OCI-LY7 (cell line): ENCODE data around the gene KIAA1217. TPM values are rescaled to one million over a fixed set of nuclear protein-coding genes. Genes with fewer than 3 reads are reported as not detected.

Source experiments
- BruUV-seq: library from RNA; stranded (reverse); fragments of 400-500 nt; replicated peaks from 2 replicates; lab custom pipeline; 2021; lab: Mats Ljungman, UMichigan
- CTCF ChIA-PET: fragments of 300-600 bp; sonication (Branson Sonifier 250); formaldehyde crosslinking; loops from one replicate; lab custom pipeline; 2022; ENCODE audit warnings: antibody characterized with exemption; ENCODE audit not compliant: unreplicated experiment; lab: Charles Lee
- POLR2A ChIA-PET: fragments of 300-600 bp; sonication (Branson Sonifier 250); formaldehyde crosslinking; loops from one replicate; lab custom pipeline; 2022; ENCODE audit warnings: antibody characterized with exemption; lab: Charles Lee
- DNase-seq: peaks from one replicate; pipeline ENCODE4 v3.0.0-alpha.2; 2015; ENCODE audit warnings: low spot score
- H2AFZ ChIP-seq: fragments of 200-600 bp; sonication (generic), shearing (Covaris generic); 2 replicates; pipeline ENCODE4 v1.6.1; 2014; ENCODE audit warnings: mild to moderate bottlenecking, antibody characterized with exemption, low read length, moderate library complexity
- H3K27ac ChIP-seq: fragments of 200-600 bp; sonication (generic); 2 replicates; pipeline ENCODE4 v1.5.1; 2014; ENCODE audit warnings: mixed run types, low read depth, mild to moderate bottlenecking, moderate library complexity, low read length, inconsistent platforms; ENCODE audit not compliant: poor library complexity, severe bottlenecking
- H3K36me3 ChIP-seq: fragments of 200-600 bp; sonication (generic); 2 replicates; pipeline ENCODE4 v1.6.1; 2014; ENCODE audit warnings: mild to moderate bottlenecking, antibody characterized with exemption, low read length, moderate library complexity, mixed read lengths; ENCODE audit not compliant: insufficient read depth
- H3K4me1 ChIP-seq: fragments of 200-600 bp; sonication (generic); 2 replicates; pipeline ENCODE4 v1.5.1; 2014; ENCODE audit warnings: mild to moderate bottlenecking, low read length; ENCODE audit not compliant: insufficient read depth, poor library complexity, severe bottlenecking
- H3K4me2 ChIP-seq: fragments of 200-600 bp; sonication (generic); 2 replicates; pipeline ENCODE4 v1.6.1; 2014; ENCODE audit warnings: mild to moderate bottlenecking, low read length
- H3K4me3 ChIP-seq: fragments of 200-600 bp; sonication (generic); 2 replicates; pipeline ENCODE4 v1.5.1; 2014; ENCODE audit warnings: mild to moderate bottlenecking, low read depth, low read length; ENCODE audit not compliant: poor library complexity, severe bottlenecking
- H3K79me2 ChIP-seq: fragments of 200-600 bp; sonication (generic); 2 replicates; pipeline ENCODE4 v1.6.1; 2016; ENCODE audit warnings: low read depth, mild to moderate bottlenecking, low read length, moderate library complexity, mixed read lengths; ENCODE audit not compliant: insufficient read depth
- H3K9me2 ChIP-seq: fragments of 200-600 bp; sonication (generic); 2 replicates; pipeline ENCODE4 v1.6.1; 2016; ENCODE audit warnings: mild to moderate bottlenecking, low read length, mixed read lengths; ENCODE audit not compliant: insufficient read depth
- H3K9me3 ChIP-seq: fragments of 200-600 bp; sonication (generic); 2 replicates; pipeline ENCODE4 v1.6.1; 2014; ENCODE audit warnings: mild to moderate bottlenecking, mixed run types, low read length, mixed read lengths
- H4K20me1 ChIP-seq: fragments of 200-600 bp; sonication (generic); 2 replicates; pipeline ENCODE4 v1.6.1; 2014; ENCODE audit warnings: mild to moderate bottlenecking, antibody characterized with exemption, low read length, moderate library complexity, mixed read lengths; ENCODE audit not compliant: insufficient read depth
- EZH2phosphoT487 ChIP-seq: fragments of 200-600 bp; sonication (generic); IDR thresholded peaks from 2 replicates; pipeline ENCODE4 v1.6.1; 2018; ENCODE audit warnings: low read depth, borderline replicate concordance, mild to moderate bottlenecking, mixed run types, antibody characterized with exemption, low read length, moderate library complexity, mixed read lengths
- intact Hi-C: fragments of 100-400 bp; cut with micrococcal nuclease; formaldehyde crosslinking; loops from one replicate; pipeline ENCODE4 v1.10.0; 2022; ENCODE audit not compliant: unreplicated experiment
- total RNA-seq, 2 experiments: library from RNA; depleted of rRNA in 1 of 2; stranded (reverse); fragments of >200 nt in 1 of 2; shearing (Covaris generic) in 1 of 2; gene quantifications; 2 replicates each; pipeline ENCODE4 v1.2.3, GENCODE V29; 2014 to 2022
- TF ChIP-seq, protein P1 (sequence below): fragments of 200-600 bp; sonication (generic); conservative IDR thresholded peaks from 2 replicates; pipeline ENCODE4 v1.5.1; 2014; ENCODE audit warnings: mild to moderate bottlenecking, antibody characterized with exemption, low read length, moderate library complexity, mixed read lengths

Gene KIAA1217
- total RNA-seq, 2 experiments from 2014 or later, result not detected

DNA sequence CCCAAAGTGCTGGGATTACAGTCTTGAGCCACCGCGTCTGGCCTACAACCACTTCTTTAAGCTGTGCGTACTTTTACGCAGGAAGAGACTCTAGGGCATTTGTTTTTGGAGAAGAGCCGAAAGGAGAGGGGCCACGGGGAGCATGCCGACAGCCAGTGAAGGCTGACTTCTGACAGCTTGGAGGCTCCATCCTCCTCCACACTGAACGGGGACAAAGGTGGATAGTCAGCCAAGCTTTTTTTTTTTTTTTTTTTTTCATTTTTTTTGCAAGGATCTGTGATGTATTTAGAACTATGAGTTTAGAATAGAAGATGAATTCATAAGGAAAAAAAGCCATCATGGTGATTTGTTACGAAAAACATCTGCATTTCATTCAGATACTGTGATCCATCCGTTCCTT lies 293.1 kb downstream of the KIAA1217 start:
- no peaks in the 10 kb centered on the region for H3K36me3 ChIP-seq
- intact Hi-C loops, result loop anchor here (10.0 kb wide), 1 partner anchor 507 kb away; no protein-coding TSS in a partner anchor
- no peak for TF ChIP-seq EZH2phosphoT487
- TF ChIP-seq, protein P1, sequence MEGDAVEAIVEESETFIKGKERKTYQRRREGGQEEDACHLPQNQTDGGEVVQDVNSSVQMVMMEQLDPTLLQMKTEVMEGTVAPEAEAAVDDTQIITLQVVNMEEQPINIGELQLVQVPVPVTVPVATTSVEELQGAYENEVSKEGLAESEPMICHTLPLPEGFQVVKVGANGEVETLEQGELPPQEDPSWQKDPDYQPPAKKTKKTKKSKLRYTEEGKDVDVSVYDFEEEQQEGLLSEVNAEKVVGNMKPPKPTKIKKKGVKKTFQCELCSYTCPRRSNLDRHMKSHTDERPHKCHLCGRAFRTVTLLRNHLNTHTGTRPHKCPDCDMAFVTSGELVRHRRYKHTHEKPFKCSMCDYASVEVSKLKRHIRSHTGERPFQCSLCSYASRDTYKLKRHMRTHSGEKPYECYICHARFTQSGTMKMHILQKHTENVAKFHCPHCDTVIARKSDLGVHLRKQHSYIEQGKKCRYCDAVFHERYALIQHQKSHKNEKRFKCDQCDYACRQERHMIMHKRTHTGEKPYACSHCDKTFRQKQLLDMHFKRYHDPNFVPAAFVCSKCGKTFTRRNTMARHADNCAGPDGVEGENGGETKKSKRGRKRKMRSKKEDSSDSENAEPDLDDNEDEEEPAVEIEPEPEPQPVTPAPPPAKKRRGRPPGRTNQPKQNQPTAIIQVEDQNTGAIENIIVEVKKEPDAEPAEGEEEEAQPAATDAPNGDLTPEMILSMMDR, result no peak
- no peak overlapping the region for H3K4me2 ChIP-seq
- no peak overlapping the region for H3K27ac ChIP-seq
- no peak for DNase-seq
- H3K9me2 ChIP-seq, result no peaks in the 10 kb centered on the region
- no peaks in the 10 kb centered on the region for H3K79me2 ChIP-seq
- CTCF ChIA-PET, result no interaction called here
- H3K9me3 ChIP-seq, result no peaks in the 10 kb centered on the region
- no peak overlapping the region for H2AFZ ChIP-seq
- H4K20me1 ChIP-seq, result no peaks in the 10 kb centered on the region
- no peak overlapping the region for H3K4me3 ChIP-seq
- BruUV-seq, result no TSS peak
- H3K4me1 ChIP-seq, result no peaks in the 10 kb centered on the region
- POLR2A ChIA-PET, result interaction anchor here (0.5 to 1.2 kb wide), 5 partner anchors 18 to 948 kb away, joined by 3 to 9 read pairs (median 6); no protein-coding TSS in a partner anchor

DNA sequence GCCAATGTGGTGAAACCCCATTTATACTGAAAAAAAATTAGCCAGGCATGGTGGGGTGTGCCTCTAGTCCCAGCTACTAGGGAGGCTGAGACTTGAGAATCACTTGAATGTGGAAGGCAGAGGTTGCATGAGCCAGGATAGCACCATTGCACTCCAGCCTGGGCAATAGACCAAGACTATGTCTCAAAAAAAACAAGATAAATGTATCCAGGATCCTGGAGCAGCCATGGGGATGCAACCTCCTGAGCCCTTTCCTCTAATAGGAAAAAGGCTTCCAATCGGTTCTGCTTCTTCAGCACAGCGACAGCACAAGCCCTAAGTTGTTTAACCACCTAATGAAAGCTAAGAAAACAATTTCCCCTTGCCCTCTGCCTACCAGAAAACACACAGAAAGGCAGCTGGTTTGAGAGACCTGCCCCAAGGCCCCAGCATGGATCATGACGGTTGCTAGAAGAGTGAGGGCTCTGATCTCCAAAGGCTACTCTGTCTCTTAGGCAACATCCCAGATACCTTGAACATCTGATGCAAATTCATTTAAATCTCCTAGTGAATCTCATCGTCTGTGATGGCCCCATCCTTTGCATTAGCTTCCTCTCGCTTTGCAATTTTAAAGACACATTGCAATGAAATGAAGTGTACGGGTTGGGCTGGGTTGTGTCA lies 294.0 kb downstream of the KIAA1217 start:
- H3K36me3 ChIP-seq, result no peaks in the 10 kb centered on the region
- H3K79me2 ChIP-seq, result no peaks in the 10 kb centered on the region
- no peaks in the 10 kb centered on the region for H3K9me2 ChIP-seq
- no peak overlapping the region for H2AFZ ChIP-seq
- no peaks in the 10 kb centered on the region for H4K20me1 ChIP-seq
- H3K9me3 ChIP-seq, result no peaks in the 10 kb centered on the region
- BruUV-seq, result no TSS peak
- no peak for DNase-seq
- POLR2A ChIA-PET, result interaction anchor here (0.6 to 0.7 kb wide), 2 partner anchors 781 to 1188 kb away, joined by 3 read pairs; no protein-coding TSS in a partner anchor
- no peaks in the 10 kb centered on the region for H3K4me1 ChIP-seq
- no peak overlapping the region for H3K27ac ChIP-seq
- TF ChIP-seq, protein P1, result no peak
- TF ChIP-seq EZH2phosphoT487, result no peak
- intact Hi-C loops, result loop anchor here (10.0 kb wide), 1 partner anchor 508 kb away; no protein-coding TSS in a partner anchor
- H3K4me3 ChIP-seq, result no peak overlapping the region
- CTCF ChIA-PET, result no interaction called here
- no peak overlapping the region for H3K4me2 ChIP-seq
